H9 (cell line): ENCODE measurements around the gene ASPHD1. TPM values are rescaled to one million over a fixed set of nuclear protein-coding genes. Genes with fewer than 3 reads are reported as not detected.

Experiments
- DNase-seq: peaks from one replicate; pipeline ENCODE4 v3.0.0-alpha.2; 2017
- H2AFZ ChIP-seq: one replicate; pipeline ENCODE4 v1.6.1; 2013; ENCODE audit warnings: mild to moderate bottlenecking, low read length, control low read depth, moderate library complexity
- H2AK5ac ChIP-seq: 2 replicates; pipeline ENCODE4 v1.6.1; 2013; ENCODE audit warnings: low read length, control low read depth, mixed read lengths; ENCODE audit not compliant: insufficient read length
- H2BK120ac ChIP-seq: one replicate; pipeline ENCODE4 v1.6.1; 2013; ENCODE audit warnings: low read depth, mild to moderate bottlenecking, low read length, control low read depth, inconsistent platforms; ENCODE audit not compliant: poor library complexity, severe bottlenecking
- H2BK12ac ChIP-seq: 2 replicates; pipeline ENCODE4 v1.6.1; 2013; ENCODE audit warnings: low read length, control low read depth, mixed read lengths, low read depth; ENCODE audit not compliant: insufficient read length
- H2BK15ac ChIP-seq: 2 replicates; pipeline ENCODE4 v1.6.1; 2013; ENCODE audit warnings: low read depth, low read length, control low read depth
- H2BK20ac ChIP-seq: one replicate; pipeline ENCODE4 v1.6.1; 2013; ENCODE audit warnings: low read depth, mild to moderate bottlenecking, low read length, control low read depth, inconsistent platforms; ENCODE audit not compliant: poor library complexity, severe bottlenecking
- H2BK5ac ChIP-seq: 2 replicates; pipeline ENCODE4 v1.6.1; 2013; ENCODE audit warnings: low read length, control low read depth, mixed read lengths; ENCODE audit not compliant: insufficient read length
- H3K14ac ChIP-seq: 2 replicates; pipeline ENCODE4 v1.6.1; 2013; ENCODE audit warnings: low read length, control low read depth; ENCODE audit not compliant: insufficient read depth
- H3K18ac ChIP-seq: 2 replicates; pipeline ENCODE4 v1.6.1; 2013; ENCODE audit warnings: low read depth, mild to moderate bottlenecking, mixed read lengths, low read length, control low read depth; ENCODE audit not compliant: insufficient read length
- H3K23ac ChIP-seq: 2 replicates; pipeline ENCODE4 v1.6.1; 2013; ENCODE audit warnings: low read length, control low read depth, mixed read lengths, low read depth; ENCODE audit not compliant: insufficient read length
- H3K23me2 ChIP-seq: 2 replicates; pipeline ENCODE4 v1.6.1; 2013; ENCODE audit warnings: low read depth, mild to moderate bottlenecking, mixed read lengths, low read length, control low read depth; ENCODE audit not compliant: insufficient read length, poor library complexity, severe bottlenecking
- H3K27ac ChIP-seq: 2 replicates; pipeline ENCODE4 v1.5.1; 2013; ENCODE audit warnings: low read length, control low read depth, mixed read lengths, low read depth; ENCODE audit not compliant: insufficient read length
- H3K27me3 ChIP-seq: 2 replicates; pipeline ENCODE4 v1.6.1; 2013; ENCODE audit warnings: low read length, control low read depth, inconsistent platforms; ENCODE audit not compliant: insufficient read depth
- H3K4ac ChIP-seq: 2 replicates; pipeline ENCODE4 v1.6.1; 2013; ENCODE audit warnings: low read depth, mild to moderate bottlenecking, control low read depth, inconsistent platforms, low read length, moderate library complexity
- H3K4me1 ChIP-seq: 2 replicates; pipeline ENCODE4 v1.6.1; 2013; ENCODE audit warnings: low read length, control low read depth, inconsistent platforms; ENCODE audit not compliant: insufficient read depth
- H3K4me2 ChIP-seq: 2 replicates; pipeline ENCODE4 v1.6.1; 2013; ENCODE audit warnings: low read length, control low read depth, mixed read lengths; ENCODE audit not compliant: insufficient read length, insufficient read depth
- H3K56ac ChIP-seq: 2 replicates; pipeline ENCODE4 v1.6.1; 2013; ENCODE audit warnings: low read depth, mild to moderate bottlenecking, mixed read lengths, low read length, control low read depth; ENCODE audit not compliant: insufficient read length
- H3K79me1 ChIP-seq: 2 replicates; pipeline ENCODE4 v1.6.1; 2013; ENCODE audit warnings: low read depth, mild to moderate bottlenecking, moderate library complexity, low read length, control low read depth, inconsistent platforms; ENCODE audit not compliant: insufficient read depth, poor library complexity, severe bottlenecking
- H3K79me2 ChIP-seq: 2 replicates; pipeline ENCODE4 v1.6.1; 2013; ENCODE audit warnings: low read length, control low read depth, inconsistent platforms; ENCODE audit not compliant: insufficient read depth
- H3K9ac ChIP-seq: 2 replicates; pipeline ENCODE4 v1.6.1; 2013; ENCODE audit warnings: low read length, control low read depth, mixed read lengths; ENCODE audit not compliant: insufficient read length; ENCODE audit errors: extremely low read depth
- H3K9me3 ChIP-seq: one replicate; pipeline ENCODE4 v1.6.1; 2013; ENCODE audit warnings: low read depth, low read length, inconsistent platforms; ENCODE audit not compliant: control insufficient read depth
- H3T11ph ChIP-seq: one replicate; pipeline ENCODE4 v1.6.1; 2013; ENCODE audit warnings: mild to moderate bottlenecking, low read length, control low read depth, inconsistent platforms
- H4K20me1 ChIP-seq: one replicate; pipeline ENCODE4 v1.6.1; 2013; ENCODE audit not compliant: control insufficient read depth, insufficient read length, insufficient read depth
- H4K5ac ChIP-seq: 2 replicates; pipeline ENCODE4 v1.6.1; 2013; ENCODE audit warnings: low read depth, mild to moderate bottlenecking, mixed read lengths, low read length, control low read depth; ENCODE audit not compliant: insufficient read length
- H4K8ac ChIP-seq: replicated peaks from 2 replicates; pipeline ENCODE4 v1.6.1; 2013; ENCODE audit warnings: low read length, control low read depth, mixed read lengths, low read depth; ENCODE audit not compliant: insufficient read length
- H4K91ac ChIP-seq: 2 replicates; pipeline ENCODE4 v1.6.1; 2013; ENCODE audit warnings: low read depth, mild to moderate bottlenecking, moderate library complexity, mixed read lengths, low read length, control low read depth; ENCODE audit not compliant: insufficient read length
- H3K27ac Mint-ChIP-seq, 3 experiments: 2 replicates in 2 of 3; 3 replicates in 1 of 3; pipeline ENCODE4 v1.8.0; 2020 to 2021; ENCODE audit warnings: mixed read lengths in 3 of 3, mild to moderate bottlenecking in 1 of 3, moderate library complexity in 1 of 3
- H3K27me3 Mint-ChIP-seq: 2 replicates; pipeline ENCODE4 v1.8.0; 2021; ENCODE audit warnings: low read depth, mild to moderate bottlenecking, moderate library complexity, mixed read lengths
- H3K36me3 Mint-ChIP-seq, 3 experiments: 2 replicates in 2 of 3; 3 replicates in 1 of 3; pipeline ENCODE4 v1.8.0; 2020 to 2021; ENCODE audit warnings: low read depth in 3 of 3, mixed read lengths in 3 of 3; ENCODE audit not compliant: insufficient read depth in 1 of 3
- H3K4me1 Mint-ChIP-seq, 2 experiments: 2 replicates each; pipeline ENCODE4 v1.8.0; 2020; ENCODE audit warnings: mixed read lengths in 2 of 2
- H3K4me3 Mint-ChIP-seq, 2 experiments: 2 replicates in 1 of 2; 3 replicates in 1 of 2; pipeline ENCODE4 v1.8.0; 2020 to 2021; ENCODE audit warnings: mild to moderate bottlenecking in 2 of 2, mixed read lengths in 2 of 2, moderate library complexity in 1 of 2
- H3K9me3 Mint-ChIP-seq, 2 experiments: 2 replicates in 1 of 2; 3 replicates in 1 of 2; pipeline ENCODE4 v1.8.0; 2020; ENCODE audit warnings: mild to moderate bottlenecking in 2 of 2, mixed read lengths in 2 of 2, moderate library complexity in 1 of 2
- whole genome bisulfite sequencing: extraction: QIAGEN DNeasy Blood & Tissue Kit; methylation state at CpG from one replicate; pipeline ENCODE4 v1.1.7; 2013; ENCODE audit warnings: missing lambda C conversion rate, low lambda C conversion rate, mixed read lengths; ENCODE audit not compliant: insufficient read length; ENCODE audit errors: extremely low coverage; 5-methylcytosine and 5-hydroxymethylcytosine counted together
- total RNA-seq: library from RNA; stranded (reverse); gene quantifications from 2 replicates; pipeline ENCODE4 v1.2.1, GENCODE V29; 2021
- TF ChIP-seq, protein P1 (sequence below): fragments of 200-600 bp; sonication (generic); conservative IDR thresholded peaks from 3 replicates; pipeline ENCODE4 v1.8.0; 2021; ENCODE audit warnings: antibody characterized with exemption, mild to moderate bottlenecking

The ASPHD1 gene
- total RNA-seq, 1 experiment from 2014 or later = 16.7 TPM

DNA sequence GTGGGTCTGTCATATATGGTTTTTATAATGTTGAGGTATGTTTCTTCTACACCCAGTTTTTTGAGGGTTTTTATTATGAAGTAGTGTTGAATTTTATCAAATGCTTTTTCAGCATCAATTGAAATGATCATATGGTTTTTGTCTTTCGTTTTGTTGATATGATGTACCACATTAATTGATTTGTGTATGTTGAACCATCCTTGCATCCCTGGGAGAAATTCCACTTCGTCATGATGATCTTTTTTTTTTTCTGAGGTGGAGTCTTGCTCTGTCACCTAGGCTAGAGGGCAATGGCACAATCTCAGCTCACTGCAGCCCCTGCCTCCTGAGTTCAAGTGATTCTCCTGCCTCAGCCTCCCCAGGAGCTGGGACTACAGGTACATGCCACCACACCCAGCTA, 47.6 kb downstream of the ASPHD1 start:
- H3K4ac ChIP-seq = no peak overlapping the region
- no peak overlapping the region for H2BK20ac ChIP-seq
- no peak overlapping the region for H2AFZ ChIP-seq
- Mint-ChIP-seq H3K9me3 (no peaks in the 10 kb centered on the region), H3K27ac (no peak overlapping the region), H3K4me3 (no peak overlapping the region), H3K36me3 (no peaks in the 10 kb centered on the region), H3K27me3 (no peaks in the 10 kb centered on the region), H3K4me1 (peaks cover 16 to 19% of the 10 kb centered on the region in 2 experiments)
- no peaks in the 10 kb centered on the region for H3K27me3 ChIP-seq
- no peak overlapping the region for H2BK15ac ChIP-seq
- no peak overlapping the region for H2AK5ac ChIP-seq
- H4K8ac ChIP-seq = no peak overlapping the region
- no peak overlapping the region for H2BK120ac ChIP-seq
- no peak overlapping the region for H4K5ac ChIP-seq
- no peaks in the 10 kb centered on the region for H3K23me2 ChIP-seq
- TF ChIP-seq, protein P1, sequence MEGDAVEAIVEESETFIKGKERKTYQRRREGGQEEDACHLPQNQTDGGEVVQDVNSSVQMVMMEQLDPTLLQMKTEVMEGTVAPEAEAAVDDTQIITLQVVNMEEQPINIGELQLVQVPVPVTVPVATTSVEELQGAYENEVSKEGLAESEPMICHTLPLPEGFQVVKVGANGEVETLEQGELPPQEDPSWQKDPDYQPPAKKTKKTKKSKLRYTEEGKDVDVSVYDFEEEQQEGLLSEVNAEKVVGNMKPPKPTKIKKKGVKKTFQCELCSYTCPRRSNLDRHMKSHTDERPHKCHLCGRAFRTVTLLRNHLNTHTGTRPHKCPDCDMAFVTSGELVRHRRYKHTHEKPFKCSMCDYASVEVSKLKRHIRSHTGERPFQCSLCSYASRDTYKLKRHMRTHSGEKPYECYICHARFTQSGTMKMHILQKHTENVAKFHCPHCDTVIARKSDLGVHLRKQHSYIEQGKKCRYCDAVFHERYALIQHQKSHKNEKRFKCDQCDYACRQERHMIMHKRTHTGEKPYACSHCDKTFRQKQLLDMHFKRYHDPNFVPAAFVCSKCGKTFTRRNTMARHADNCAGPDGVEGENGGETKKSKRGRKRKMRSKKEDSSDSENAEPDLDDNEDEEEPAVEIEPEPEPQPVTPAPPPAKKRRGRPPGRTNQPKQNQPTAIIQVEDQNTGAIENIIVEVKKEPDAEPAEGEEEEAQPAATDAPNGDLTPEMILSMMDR = no peak
- no peak overlapping the region for H2BK5ac ChIP-seq
- H2BK12ac ChIP-seq = no peak overlapping the region
- no peak overlapping the region for H3K27ac ChIP-seq
- WGBS = no CpG with 5 or more reads among the region's 2 CpGs
- H3K18ac ChIP-seq = no peak overlapping the region
- H3K4me2 ChIP-seq = no peak overlapping the region
- no peaks in the 10 kb centered on the region for H4K20me1 ChIP-seq
- H3K14ac ChIP-seq = no peak overlapping the region
- no peak overlapping the region for H3K56ac ChIP-seq
- H3K9me3 ChIP-seq = no peaks in the 10 kb centered on the region
- no peak for DNase-seq
- H3K23ac ChIP-seq = no peak overlapping the region
- H3K9ac ChIP-seq = no peak overlapping the region
- no peaks in the 10 kb centered on the region for H3K79me1 ChIP-seq
- H3T11ph ChIP-seq = no peak overlapping the region
- H4K91ac ChIP-seq = no peak overlapping the region
- H3K4me1 ChIP-seq = peaks cover 4% of the 10 kb centered on the region; the same call in 1 of the 2 replicates
- no peaks in the 10 kb centered on the region for H3K79me2 ChIP-seq
